Smooth muscle cell (in vitro differentiated cells): ENCODE data around the gene GTF2H4. TPM values are rescaled to one million over a fixed set of nuclear protein-coding genes. Genes with fewer than 3 reads are reported as not detected.
"Not testable (repeated sequence)": the region's sequence is repeated elsewhere in the genome, so short reads cannot be mapped to it uniquely, and the experiment has no call there.

Experiments used
- DNase-seq: peaks from one replicate; lab custom pipeline; 2025; ENCODE audit not compliant: unreplicated experiment; lab: John Stamatoyannopoulos, UW
- H2AFZ ChIP-seq: fragments of 200-600 bp; sonication (generic); 2 replicates; pipeline ENCODE4 v1.6.0; 2016; ENCODE audit warnings: antibody characterized with exemption, low read depth, mild to moderate bottlenecking
- H3F3A ChIP-seq: fragments of 200-600 bp; sonication (generic); 2 replicates; pipeline ENCODE4 v1.6.0; 2017; ENCODE audit warnings: antibody characterized with exemption, low read depth
- H3K27ac ChIP-seq: fragments of 200-600 bp; sonication (generic); 2 replicates; pipeline ENCODE4 v1.5.1; 2016; ENCODE audit warnings: low read depth, mild to moderate bottlenecking
- H3K27me3 ChIP-seq: fragments of 200-600 bp; sonication (generic); 2 replicates; pipeline ENCODE4 v1.6.1; 2016; ENCODE audit warnings: low read depth, mild to moderate bottlenecking
- H3K36me3 ChIP-seq: fragments of 200-600 bp; sonication (generic); 2 replicates; pipeline ENCODE4 v1.5.1; 2016; ENCODE audit warnings: low read depth
- H3K4me1 ChIP-seq: fragments of 200-600 bp; sonication (generic); 2 replicates; pipeline ENCODE4 v1.5.1; 2016; ENCODE audit warnings: low read depth
- H3K4me2 ChIP-seq: fragments of 200-600 bp; sonication (generic); 2 replicates; pipeline ENCODE4 v1.6.0; 2016; ENCODE audit warnings: mild to moderate bottlenecking
- H3K4me3 ChIP-seq: fragments of 200-600 bp; sonication (generic); 2 replicates; pipeline ENCODE4 v1.5.1; 2016; ENCODE audit warnings: mild to moderate bottlenecking
- H3K79me2 ChIP-seq: fragments of 200-600 bp; sonication (generic); 2 replicates; pipeline ENCODE4 v1.6.0; 2016; ENCODE audit warnings: low read depth, mild to moderate bottlenecking
- H3K9ac ChIP-seq: fragments of 200-600 bp; sonication (generic); 2 replicates; pipeline ENCODE4 v1.6.0; 2016; ENCODE audit warnings: low read depth
- H3K9me3 ChIP-seq: fragments of 200-600 bp; sonication (generic); replicated peaks from 2 replicates; pipeline ENCODE4 v1.5.1; 2016; ENCODE audit warnings: low read depth
- H4K20me1 ChIP-seq: fragments of 200-600 bp; sonication (generic); 2 replicates; pipeline ENCODE4 v1.6.0; 2016; ENCODE audit warnings: low read depth
- CTCF ChIP-seq: fragments of 200-600 bp; sonication (generic); IDR thresholded peaks from 2 replicates; pipeline ENCODE4 v1.5.1; 2017; ENCODE audit warnings: borderline replicate concordance, mild to moderate bottlenecking, antibody characterized with exemption; ENCODE audit not compliant: insufficient read depth, poor library complexity, severe bottlenecking
- WGBS: methylation state at CpG from one replicate; pipeline ENCODE4 v1.1.7; 2016; ENCODE audit warnings: low lambda C conversion rate; 5-methylcytosine and 5-hydroxymethylcytosine counted together
- polyA plus RNA-seq: library from polyadenylated mRNA; unstranded; fragments of >200 nt; fragmentation: Nextera tagmentation; extraction: Ambion mirVana; gene quantifications from 2 replicates; pipeline ENCODE4 v1.2.1, GENCODE V29; 2016
- total RNA-seq: library from RNA; depleted of rRNA; stranded (reverse); fragments of >200 nt; gene quantifications from 2 replicates; pipeline ENCODE4 v1.2.3, GENCODE V29; 2014

The GTF2H4 gene
- total and polyA plus RNA-seq, 2 experiments from 2014 or later, result 9.5 to 15.6 TPM

GRCh38 chr6:30900863-30901417 lies 7.1 kb upstream of the GTF2H4 start:
- no peaks in the 10 kb centered on the region for H3K4me1 ChIP-seq
- no peak overlapping the region for H3K27ac ChIP-seq
- H3K27me3 ChIP-seq, result no peaks in the 10 kb centered on the region
- H3K79me2 ChIP-seq, result no peaks in the 10 kb centered on the region
- no peak for TF ChIP-seq CTCF
- no peaks in the 10 kb centered on the region for H3K36me3 ChIP-seq
- no peaks in the 10 kb centered on the region for H4K20me1 ChIP-seq
- H3K9me3 ChIP-seq, result no peaks in the 10 kb centered on the region
- H3F3A ChIP-seq, result no peaks in the 10 kb centered on the region
- no peak for DNase-seq
- H3K4me3 ChIP-seq, result no peak overlapping the region
- WGBS, result 86% methylated on average over 1 of the region's 1 CpG
- no peak overlapping the region for H2AFZ ChIP-seq
- no peak overlapping the region for H3K4me2 ChIP-seq
- H3K9ac ChIP-seq, result no peak overlapping the region

GRCh38 chr6:30901436-30901835 lies 6.6 kb upstream of the GTF2H4 start:
- no peaks in the 10 kb centered on the region for H3K27me3 ChIP-seq
- no peaks in the 10 kb centered on the region for H3K79me2 ChIP-seq
- H3K27ac ChIP-seq, result no peak overlapping the region
- peaks cover 3% of the 10 kb centered on the region for H3K4me1 ChIP-seq
- H3F3A ChIP-seq, result peaks cover 5% of the 10 kb centered on the region
- H3K9ac ChIP-seq, result no peak overlapping the region
- no peak overlapping the region for H2AFZ ChIP-seq
- no peak overlapping the region for H3K4me2 ChIP-seq
- H3K9me3 ChIP-seq, result no peaks in the 10 kb centered on the region
- H3K36me3 ChIP-seq, result no peaks in the 10 kb centered on the region
- no peak overlapping the region for H3K4me3 ChIP-seq
- DNase-seq, result no peak
- no peak for TF ChIP-seq CTCF
- no peaks in the 10 kb centered on the region for H4K20me1 ChIP-seq

GRCh38 chr6:30902196-30902595 lies 5.8 kb upstream of the GTF2H4 start:
- not testable (repeated sequence) for DNase-seq, H3K4me2 ChIP-seq, H3K4me3 ChIP-seq, H3K36me3 ChIP-seq, H3K27me3 ChIP-seq, H3K79me2 ChIP-seq, H3K9ac ChIP-seq, H4K20me1 ChIP-seq, H2AFZ ChIP-seq, H3K27ac ChIP-seq, H3K4me1 ChIP-seq, H3K9me3 ChIP-seq
- 82% methylated on average over 9 of the region's 9 CpGs for WGBS
- peaks cover 12% of the 10 kb centered on the region for H3F3A ChIP-seq

GRCh38 chr6:30902709-30903108 lies 5.3 kb upstream of the GTF2H4 start:
- no peak overlapping the region for H3K27ac ChIP-seq
- peaks cover 17% of the 10 kb centered on the region for H3F3A ChIP-seq
- no peaks in the 10 kb centered on the region for H3K27me3 ChIP-seq
- H3K4me1 ChIP-seq, result peaks cover 5% of the 10 kb centered on the region
- H3K9me3 ChIP-seq, result no peaks in the 10 kb centered on the region
- no peak overlapping the region for H3K4me2 ChIP-seq
- H3K36me3 ChIP-seq, result no peaks in the 10 kb centered on the region
- no peaks in the 10 kb centered on the region for H3K79me2 ChIP-seq
- H3K9ac ChIP-seq, result no peak overlapping the region
- no peak for DNase-seq
- H3K4me3 ChIP-seq, result no peak overlapping the region
- H4K20me1 ChIP-seq, result no peaks in the 10 kb centered on the region
- TF ChIP-seq CTCF, result no peak
- 71% methylated on average over 5 of the region's 5 CpGs for WGBS
- no peak overlapping the region for H2AFZ ChIP-seq
